GM23248 (cell line): ENCODE measurements around the gene ZNF384. TPM values are rescaled to one million over a fixed set of nuclear protein-coding genes. Genes with fewer than 3 reads are reported as not detected.

Experiments used
- DNase-seq: peaks from one replicate; pipeline ENCODE4 v3.0.0-alpha.2; 2015
- H2AFZ ChIP-seq: fragments of 200-600 bp; sonication (generic); 2 replicates; pipeline ENCODE4 v1.6.1; 2016; ENCODE audit warnings: antibody characterized with exemption
- H3F3A ChIP-seq: fragments of 200-600 bp; sonication (generic); 2 replicates; pipeline ENCODE4 v1.6.1; 2016; ENCODE audit warnings: mild to moderate bottlenecking, antibody characterized with exemption, mixed run types; ENCODE audit not compliant: insufficient read depth
- H3K27ac ChIP-seq: fragments of 200-600 bp; sonication (generic); 2 replicates; pipeline ENCODE4 v1.5.1; 2016; ENCODE audit warnings: mild to moderate bottlenecking
- H3K27me3 ChIP-seq: fragments of 200-600 bp; sonication (generic); replicated peaks from 2 replicates; pipeline ENCODE4 v1.6.1; 2016; ENCODE audit warnings: mild to moderate bottlenecking; ENCODE audit not compliant: insufficient read depth
- H3K36me3 ChIP-seq: fragments of 200-600 bp; sonication (generic); 2 replicates; pipeline ENCODE4 v1.6.1; 2016; ENCODE audit warnings: low read depth, mild to moderate bottlenecking
- H3K4me1 ChIP-seq: fragments of 200-600 bp; sonication (generic); 2 replicates; pipeline ENCODE4 v1.6.1; 2016; ENCODE audit warnings: mild to moderate bottlenecking; ENCODE audit not compliant: insufficient read depth
- H3K4me2 ChIP-seq: fragments of 200-600 bp; sonication (generic); one replicate; pipeline ENCODE4 v1.6.1; 2016; ENCODE audit warnings: mild to moderate bottlenecking; ENCODE audit not compliant: unreplicated experiment
- H3K4me3 ChIP-seq: fragments of 200-600 bp; sonication (generic); 2 replicates; pipeline ENCODE4 v1.5.1; 2016; ENCODE audit warnings: mild to moderate bottlenecking
- H3K79me2 ChIP-seq: fragments of 200-600 bp; sonication (generic); 2 replicates; pipeline ENCODE4 v1.6.1; 2016; ENCODE audit warnings: mild to moderate bottlenecking; ENCODE audit not compliant: insufficient read depth
- H3K9ac ChIP-seq: fragments of 200-600 bp; sonication (generic); 2 replicates; pipeline ENCODE4 v1.6.1; 2016; ENCODE audit warnings: mild to moderate bottlenecking
- H3K9me2 ChIP-seq: fragments of 200-600 bp; sonication (generic); 2 replicates; pipeline ENCODE4 v1.6.1; 2016; ENCODE audit warnings: mixed run types, mild to moderate bottlenecking, moderate library complexity; ENCODE audit not compliant: insufficient read depth
- H3K9me3 ChIP-seq: fragments of 200-600 bp; sonication (generic); one replicate; pipeline ENCODE4 v1.6.1; 2017; ENCODE audit warnings: low read depth
- H4K20me1 ChIP-seq: fragments of 200-600 bp; sonication (generic); 2 replicates; pipeline ENCODE4 v1.6.0; 2016; ENCODE audit not compliant: insufficient read depth
- EZH2 ChIP-seq: fragments of 200-600 bp; sonication (generic); IDR thresholded peaks from 2 replicates; pipeline ENCODE4 v1.6.1; 2018; ENCODE audit warnings: antibody characterized with exemption, mild to moderate bottlenecking; ENCODE audit not compliant: insufficient read depth, poor library complexity, severe bottlenecking
- EZH2phosphoT487 ChIP-seq: fragments of 200-600 bp; sonication (generic); IDR thresholded peaks from 2 replicates; pipeline ENCODE4 v1.6.1; 2018; ENCODE audit warnings: antibody characterized with exemption, moderate library complexity, mild to moderate bottlenecking, low read depth; ENCODE audit not compliant: insufficient read depth
- WGBS, 2 experiments: methylation state at CpG; one replicate each; pipeline ENCODE4 v1.1.6; 2015 to 2017; ENCODE audit warnings: low lambda C conversion rate in 2 of 2, low coverage in 1 of 2; ENCODE audit errors: missing lambda C conversion rate in 2 of 2; 5-methylcytosine and 5-hydroxymethylcytosine counted together
- in situ Hi-C: fragments of 300-500 bp; cut with MboI; formaldehyde crosslinking; loops from 2 replicates; pipeline ENCODE4 v1.15.0; 2020
- polyA plus RNA-seq: library from polyadenylated mRNA; unstranded; fragments of >200 nt; fragmentation: Nextera tagmentation; extraction: Ambion mirVana; gene quantifications from 2 replicates; pipeline ENCODE4 v1.2.1, GENCODE V29; 2016
- total RNA-seq: library from RNA; depleted of rRNA; stranded (reverse); fragments of >200 nt; shearing (Covaris generic); gene quantifications from 2 replicates; pipeline ENCODE4 v1.2.3, GENCODE V29; 2014

The ZNF384 gene
- total and polyA plus RNA-seq, 2 experiments from 2014 or later = 26.0 to 26.2 TPM

- H2AFZ ChIP-seq = no peak overlapping the region
- no peaks in the 10 kb centered on the region for H3K9me3 ChIP-seq
- H3K9me2 ChIP-seq = no peaks in the 10 kb centered on the region
- H4K20me1 ChIP-seq = no peaks in the 10 kb centered on the region
- DNase-seq = peak; percentile 43
- in situ Hi-C loops = no loop called here
- no peak overlapping the region for H3K4me2 ChIP-seq
- no peak overlapping the region for H3K4me3 ChIP-seq
- no peak overlapping the region for H3K9ac ChIP-seq
- TF ChIP-seq EZH2phosphoT487 = no peak
- no peak for TF ChIP-seq EZH2
- H3K27me3 ChIP-seq = no peaks in the 10 kb centered on the region
- WGBS, 2 experiments = 75 to 86% methylated on average over 2 of the region's 2 CpGs
- peaks cover 9% of the 10 kb centered on the region for H3K4me1 ChIP-seq
- H3K27ac ChIP-seq = no peak overlapping the region
- peaks cover 28% of the 10 kb centered on the region for H3F3A ChIP-seq
- H3K79me2 ChIP-seq = peaks cover 30% of the 10 kb centered on the region
- H3K36me3 ChIP-seq = peaks cover 29% of the 10 kb centered on the region
Observed at GRCh38 chr12:6664902-6665301, 24.3 kb downstream of the ZNF384 start.

GRCh38 chr12:6662906-6663742 lies 26.1 kb downstream of the ZNF384 start, which contains the start of gene ING4:
Gene ING4 (minus strand): TSS chr12:6663119. CDS start chr12:6663101, 18 bp downstream.
- Histone ChIP-seq H3K79me2 (peaks cover 48% of the 10 kb centered on the region), H3K36me3 (peaks cover 13% of the 10 kb centered on the region; the same call in 1 of the 2 replicates), H3K9me3 (no peaks in the 10 kb centered on the region), H4K20me1 (no peaks in the 10 kb centered on the region), H3F3A (peaks cover 28% of the 10 kb centered on the region), H3K27ac (peak within 1 kb of the TSS; percentile 56), H3K4me1 (peaks cover 9% of the 10 kb centered on the region), H3K4me2 (peak within 1 kb of the TSS; percentile 99), H3K9me2 (no peaks in the 10 kb centered on the region), H3K9ac (peak within 1 kb of the TSS; percentile 93), H3K27me3 (no peaks in the 10 kb centered on the region), H2AFZ (peak within 1 kb of the TSS; percentile 98), H3K4me3 (peak within 1 kb of the TSS; percentile 91)
- 0 to 1% methylated on average over 36 to 37 of the region's 37 CpGs for WGBS, 2 experiments
- in situ Hi-C loops = no loop called here
- TF ChIP-seq EZH2phosphoT487 (no peak), EZH2 (no peak)
- peak; percentile 99 for DNase-seq

GRCh38 chr12:6662602-6662905 lies 26.6 kb downstream of the ZNF384 start:
- TF ChIP-seq EZH2 (no peak), EZH2phosphoT487 (no peak)
- Histone ChIP-seq H3K9ac (peak overlapping the region; percentile 93), H3K4me3 (peak overlapping the region; percentile 91), H3K9me2 (no peaks in the 10 kb centered on the region), H3F3A (peaks cover 28% of the 10 kb centered on the region), H2AFZ (peak overlapping the region; percentile 86), H3K36me3 (peaks cover 7% of the 10 kb centered on the region; the same call in 1 of the 2 replicates), H3K79me2 (peaks cover 53% of the 10 kb centered on the region), H3K4me2 (peak overlapping the region; percentile 99), H3K4me1 (peaks cover 9% of the 10 kb centered on the region), H3K27ac (peak overlapping the region; percentile 51), H3K9me3 (no peaks in the 10 kb centered on the region), H4K20me1 (no peaks in the 10 kb centered on the region), H3K27me3 (no peaks in the 10 kb centered on the region)
- no peak for DNase-seq
- in situ Hi-C loops = no loop called here
- WGBS, 2 experiments = 0 to 2% methylated on average over 9 to 10 of the region's 10 CpGs

DNA sequence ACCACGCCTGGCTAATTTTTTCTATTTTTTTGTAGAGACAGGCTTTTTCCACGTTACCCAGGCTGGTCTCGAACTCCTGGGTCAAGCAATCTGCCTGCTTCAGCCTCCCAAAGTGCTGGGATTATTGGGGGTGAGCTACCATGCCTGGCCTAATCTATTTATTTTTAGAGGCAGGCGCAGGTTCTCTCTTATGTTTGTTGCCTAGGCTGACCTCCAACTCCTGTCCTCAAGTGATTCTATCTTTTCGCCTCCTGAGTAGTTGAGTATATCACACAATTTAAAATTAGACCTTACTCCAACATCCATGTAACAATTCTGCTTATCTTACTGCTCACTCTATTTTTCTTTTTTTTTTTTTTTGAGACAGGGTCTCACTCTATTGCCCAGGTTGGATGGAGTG lies 35.2 kb downstream of the ZNF384 start:
- H2AFZ ChIP-seq = no peak overlapping the region
- H3K9me2 ChIP-seq = no peaks in the 10 kb centered on the region
- H3K36me3 ChIP-seq = peaks cover 23% of the 10 kb centered on the region; the same call in 1 of the 2 replicates
- H3K27ac ChIP-seq = no peak overlapping the region
- H4K20me1 ChIP-seq = no peaks in the 10 kb centered on the region
- peaks cover 20% of the 10 kb centered on the region for H3K79me2 ChIP-seq
- no peaks in the 10 kb centered on the region for H3F3A ChIP-seq
- DNase-seq = no peak
- H3K4me3 ChIP-seq = no peak overlapping the region
- TF ChIP-seq EZH2phosphoT487 (no peak), EZH2 (no peak)
- H3K4me1 ChIP-seq = no peaks in the 10 kb centered on the region
- WGBS, 2 experiments = 87 to 93% methylated on average over 5 of the region's 5 CpGs
- no peak overlapping the region for H3K9ac ChIP-seq
- no peaks in the 10 kb centered on the region for H3K9me3 ChIP-seq
- in situ Hi-C loops = no loop called here
- H3K4me2 ChIP-seq = no peak overlapping the region
- no peaks in the 10 kb centered on the region for H3K27me3 ChIP-seq
